Suprapubic skin (tissue), 4 donors: Measurements from ENCODE around the gene ZNF277. TPM values are rescaled to one million over a fixed set of nuclear protein-coding genes. Genes with fewer than 3 reads are reported as not detected.

Source experiments
- DNase-seq, 2 donors: peaks; one replicate each; pipeline ENCODE4 v3.0.0-alpha.2; 2019; ENCODE audit warnings: low spot score in 2 of 2
- H3K27ac ChIP-seq: fragments of 200-600 bp; sonication (generic); one replicate; pipeline ENCODE4 v1.5.1; 2019
- H3K27me3 ChIP-seq: fragments of 200-600 bp; sonication (generic); one replicate; pipeline ENCODE4 v1.5.1; 2019
- H3K36me3 ChIP-seq: fragments of 200-600 bp; sonication (generic); one replicate; pipeline ENCODE4 v1.5.1; 2019
- H3K4me1 ChIP-seq: fragments of 200-600 bp; sonication (generic); one replicate; pipeline ENCODE4 v1.5.1; 2019
- H3K4me3 ChIP-seq: fragments of 200-600 bp; sonication (generic); one replicate; pipeline ENCODE4 v1.5.1; 2019; ENCODE audit warnings: mild to moderate bottlenecking
- H3K9me3 ChIP-seq: fragments of 200-600 bp; sonication (generic); one replicate; pipeline ENCODE4 v1.5.1; 2019
- CTCF ChIP-seq, 2 donors: fragments of 200-600 bp in 1 of 2; fragments of 450-650 bp in 1 of 2; sonication (generic) in 1 of 2; IDR thresholded peaks; one replicate each; pipeline ENCODE4 v1.5.1; 2016 to 2019; ENCODE audit warnings: antibody characterized with exemption in 2 of 2, mild to moderate bottlenecking in 1 of 2, moderate library complexity in 1 of 2
- EP300 ChIP-seq: sonication (generic); formaldehyde crosslinking; IDR thresholded peaks from one replicate; pipeline ENCODE4 v1.6.1; 2017; ENCODE audit warnings: antibody characterized with exemption
- POLR2A ChIP-seq, 2 donors: fragments of 450-650 bp; IDR thresholded peaks; one replicate each; pipeline ENCODE4 v1.6.1; 2017; ENCODE audit warnings: antibody characterized with exemption in 2 of 2, mild to moderate bottlenecking in 2 of 2, moderate library complexity in 2 of 2
- POLR2AphosphoS5 ChIP-seq, 3 donors: sonication (generic); formaldehyde crosslinking; IDR thresholded peaks; one replicate each; pipeline ENCODE4 v1.6.1; 2017; ENCODE audit warnings: antibody characterized with exemption in 3 of 3
- WGBS: methylation state at CpG from one replicate; pipeline ENCODE4 v1.1.5; 2018; 5-methylcytosine and 5-hydroxymethylcytosine counted together
- total RNA-seq, 4 donors: library from RNA; depleted of rRNA; stranded (reverse); fragments of >200 nt; gene quantifications; one replicate each; pipeline ENCODE4 v1.1.0, GENCODE V29; 2016

The ZNF277 gene
- total RNA-seq, 4 donors from 2014 or later = 16.5 to 31.9 (median 25.5) TPM

GRCh38 chr7:112356596-112356995, 150.1 kb downstream of the ZNF277 start:
- 79% methylated on average over 2 of the region's 2 CpGs for WGBS

GRCh38 chr7:112357136-112357535, 150.6 kb downstream of the ZNF277 start:
- no peak overlapping the region for H3K4me3 ChIP-seq
- WGBS = 93% methylated on average over 4 of the region's 4 CpGs
- no peak for DNase-seq

More at GRCh38 chr7:112356596-112356995, 150.1 kb downstream of the ZNF277 start:
- H3K27me3 ChIP-seq = no peaks in the 10 kb centered on the region
- DNase-seq = no peak
- TF ChIP-seq CTCF (IDR thresholded peaks at IDR 0.05) (no peak), POLR2AphosphoS5 (IDR thresholded peaks at IDR 0.05) (no peak), POLR2A (IDR thresholded peaks at IDR 0.05) (no peak), EP300 (no peak)
- H3K36me3 ChIP-seq = no peaks in the 10 kb centered on the region
- no peak overlapping the region for H3K27ac ChIP-seq
- H3K4me1 ChIP-seq = no peaks in the 10 kb centered on the region
- peaks cover 3% of the 10 kb centered on the region for H3K9me3 ChIP-seq
- no peak overlapping the region for H3K4me3 ChIP-seq

GRCh38 chr7:112358513-112358912, 152.0 kb downstream of the ZNF277 start:
- Histone ChIP-seq H3K27me3 (no peaks in the 10 kb centered on the region), H3K4me3 (no peak overlapping the region), H3K4me1 (no peaks in the 10 kb centered on the region), H3K27ac (no peak overlapping the region), H3K9me3 (peaks cover 3% of the 10 kb centered on the region), H3K36me3 (no peaks in the 10 kb centered on the region)
- DNase-seq = no peak
- TF ChIP-seq POLR2A (IDR thresholded peaks at IDR 0.05) (no peak), CTCF (IDR thresholded peaks at IDR 0.05) (no peak), POLR2AphosphoS5 (IDR thresholded peaks at IDR 0.05) (no peak), EP300 (no peak)

More at GRCh38 chr7:112357136-112357535, 150.6 kb downstream of the ZNF277 start:
- Histone ChIP-seq H3K27ac (no peak overlapping the region), H3K4me1 (no peaks in the 10 kb centered on the region), H3K36me3 (no peaks in the 10 kb centered on the region), H3K9me3 (peaks cover 3% of the 10 kb centered on the region), H3K27me3 (no peaks in the 10 kb centered on the region)
- TF ChIP-seq POLR2A (IDR thresholded peaks at IDR 0.05) = no peak
- no peak for TF ChIP-seq EP300
- no peak for TF ChIP-seq POLR2AphosphoS5 (IDR thresholded peaks at IDR 0.05)
- TF ChIP-seq CTCF (IDR thresholded peaks at IDR 0.05) = no peak

GRCh38 chr7:112359086-112359485, 152.6 kb downstream of the ZNF277 start:
- no peak for TF ChIP-seq POLR2A (IDR thresholded peaks at IDR 0.05)
- no peak for TF ChIP-seq EP300
- no peak for TF ChIP-seq CTCF (IDR thresholded peaks at IDR 0.05)
- Histone ChIP-seq H3K4me1 (no peaks in the 10 kb centered on the region), H3K9me3 (peaks cover 3% of the 10 kb centered on the region), H3K4me3 (no peak overlapping the region), H3K27ac (no peak overlapping the region), H3K27me3 (no peaks in the 10 kb centered on the region), H3K36me3 (no peaks in the 10 kb centered on the region)
- DNase-seq = no peak

- no peak for DNase-seq
- TF ChIP-seq POLR2AphosphoS5 (IDR thresholded peaks at IDR 0.05) = no peak
- TF ChIP-seq CTCF (IDR thresholded peaks at IDR 0.05) = no peak
- TF ChIP-seq POLR2A (IDR thresholded peaks at IDR 0.05) = no peak
- TF ChIP-seq EP300 = no peak
- Histone ChIP-seq H3K27me3 (no peaks in the 10 kb centered on the region), H3K4me1 (no peaks in the 10 kb centered on the region), H3K4me3 (no peak overlapping the region), H3K27ac (no peak overlapping the region), H3K9me3 (peaks cover 3% of the 10 kb centered on the region), H3K36me3 (no peaks in the 10 kb centered on the region)
- WGBS = 63% methylated on average over 8 of the region's 8 CpGs
These were observed 154.2 kb downstream of the ZNF277 start for GRCh38 chr7:112360681-112361080.
